ENCODE measurements around the gene GALM.
"Not testable (repeated sequence)": the region's sequence is repeated elsewhere in the genome, so short reads cannot be mapped to it uniquely, and the experiment has no call there.

Gene GALM

DNA sequence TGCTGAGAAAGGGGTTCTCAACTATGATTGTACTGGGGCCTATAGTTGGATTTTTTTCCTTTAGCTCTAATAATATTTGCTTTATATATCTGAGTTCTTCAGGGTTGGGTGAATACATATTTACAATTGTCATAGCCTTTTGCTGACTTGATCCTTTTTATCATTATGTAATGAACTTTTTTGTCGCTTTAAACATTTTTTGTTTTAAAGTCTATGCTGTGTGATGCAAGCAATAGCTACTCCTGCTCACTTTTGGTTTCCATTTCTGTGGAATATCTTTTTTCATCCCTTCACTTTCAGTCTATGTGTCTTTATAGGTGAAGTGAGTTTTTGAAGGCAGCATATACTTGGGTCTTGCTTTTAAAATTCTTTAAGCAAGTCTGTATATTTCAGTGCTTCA is 49.0 kb downstream of the GALM start:
- H3K9me3 Mint-ChIP-seq, H3K27me3 Mint-ChIP-seq, H3K4me3 Mint-ChIP-seq, DNase-seq, H3K27ac Mint-ChIP-seq: not testable (repeated sequence)
- peaks cover 52% of the 10 kb centered on the region for H3K36me3 Mint-ChIP-seq
- peaks cover 26% of the 10 kb centered on the region for H3K4me1 Mint-ChIP-seq
- CTCF ChIA-PET: interaction anchor here (1.7 to 12.3 kb wide), 3 partner anchors 10 to 132 kb away, joined by 4 to 130 read pairs (median 6); no protein-coding TSS in a partner anchor

- no peaks in the 10 kb centered on the region for H3K27me3 Mint-ChIP-seq
- H3K27ac Mint-ChIP-seq: no peak overlapping the region
- H3K9me3 Mint-ChIP-seq: peaks cover 8% of the 10 kb centered on the region
- peaks cover 57% of the 10 kb centered on the region for H3K36me3 Mint-ChIP-seq
- H3K4me1 Mint-ChIP-seq: peaks cover 27% of the 10 kb centered on the region
- DNase-seq: no peak
- H3K4me3 Mint-ChIP-seq: no peak overlapping the region
- CTCF ChIA-PET: interaction anchor here (1.7 to 12.3 kb wide), 2 partner anchors 9 to 133 kb away, joined by 6 to 130 read pairs; no protein-coding TSS in a partner anchor
Measured at GRCh38 chr2:38716185-38716584, 50.3 kb downstream of the GALM start.

GRCh38 chr2:38718601-38719000 is 52.7 kb downstream of the GALM start:
- peaks cover 45% of the 10 kb centered on the region for H3K4me1 Mint-ChIP-seq

DNA sequence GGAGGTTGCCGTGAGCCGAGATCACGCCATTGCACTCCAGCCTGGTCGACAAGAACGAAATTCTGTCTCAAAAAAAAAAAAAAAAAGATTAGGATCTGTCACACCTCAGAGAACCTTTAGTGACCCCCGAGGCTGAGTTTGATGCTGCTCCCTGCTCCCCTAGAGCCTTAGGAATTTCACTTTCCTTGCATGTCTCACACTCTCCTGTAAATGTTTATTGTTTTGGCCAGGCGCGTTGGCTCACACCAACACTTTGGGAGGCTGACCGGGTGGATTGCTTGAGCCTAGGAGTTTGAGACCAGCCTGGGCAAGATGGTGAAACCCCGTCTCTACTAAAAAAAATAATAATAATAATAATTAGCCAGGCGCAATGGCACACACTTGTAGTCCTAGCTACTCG is 53.8 kb downstream of the GALM start:
- peaks cover 5% of the 10 kb centered on the region for H3K9me3 Mint-ChIP-seq
- H3K4me1 Mint-ChIP-seq: peaks cover 42% of the 10 kb centered on the region
- no peaks in the 10 kb centered on the region for H3K27me3 Mint-ChIP-seq
- H3K27ac Mint-ChIP-seq: no peak overlapping the region
- DNase-seq: no peak
- H3K36me3 Mint-ChIP-seq: peaks cover 43% of the 10 kb centered on the region
- H3K4me3 Mint-ChIP-seq: no peak overlapping the region
- CTCF ChIA-PET: interaction anchor here (0.6 to 12.3 kb wide), 3 partner anchors 28 to 258 kb away, joined by 3 to 130 read pairs (median 3); no protein-coding TSS in a partner anchor

More at GRCh38 chr2:38718601-38719000, 52.7 kb downstream of the GALM start:
- no peak for DNase-seq
- Mint-ChIP-seq H3K4me3 (no peak overlapping the region), H3K36me3 (peaks cover 45% of the 10 kb centered on the region), H3K27me3 (no peaks in the 10 kb centered on the region), H3K9me3 (peaks cover 5% of the 10 kb centered on the region), H3K27ac (no peak overlapping the region)
- CTCF ChIA-PET: interaction anchor here (0.7 to 12.3 kb wide), 3 partner anchors 26 to 136 kb away, joined by 3 to 130 read pairs (median 3); no protein-coding TSS in a partner anchor

DNA sequence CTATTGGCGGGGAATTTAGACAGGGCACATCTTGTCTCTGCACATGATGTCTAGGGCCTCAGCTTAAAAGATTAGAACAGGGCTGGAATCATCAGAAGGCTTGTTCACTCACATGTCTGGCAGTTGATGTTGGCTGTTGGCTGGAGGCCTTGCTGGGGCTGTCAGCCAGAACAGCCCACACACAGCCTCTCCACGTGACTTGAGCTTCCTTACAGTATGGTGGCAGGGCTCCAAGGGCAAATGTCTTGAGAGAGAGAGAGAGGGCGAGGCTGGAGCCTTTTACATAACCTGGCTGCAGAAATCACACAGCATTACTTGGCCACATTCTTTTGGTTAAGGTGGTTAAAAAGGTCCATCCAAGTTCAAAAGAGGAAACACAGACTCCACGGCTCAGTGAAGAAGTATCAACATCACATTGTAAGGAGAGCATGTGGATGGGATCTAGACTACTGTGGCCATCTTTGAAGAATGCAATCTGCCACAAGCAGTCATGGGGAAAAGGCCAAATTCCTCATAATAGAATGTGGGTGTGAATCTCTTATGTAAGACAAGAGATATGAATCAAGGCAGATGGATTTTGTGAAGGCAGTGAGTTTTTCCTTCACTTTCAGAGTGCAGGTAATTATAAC is 54.8 kb downstream of the GALM start:
- peaks cover 40% of the 10 kb centered on the region for H3K36me3 Mint-ChIP-seq
- CTCF ChIA-PET: interaction anchor here (9.1 to 12.3 kb wide), 2 partner anchors 117 to 138 kb away, joined by 91 to 130 read pairs; partner anchors contain the start of gene HNRNPLL
- no peak for DNase-seq
- H3K27ac Mint-ChIP-seq: peak overlapping the region; percentile 45
- peaks cover 40% of the 10 kb centered on the region for H3K4me1 Mint-ChIP-seq
- no peak overlapping the region for H3K4me3 Mint-ChIP-seq
- H3K27me3 Mint-ChIP-seq: no peaks in the 10 kb centered on the region
- peaks cover 5% of the 10 kb centered on the region for H3K9me3 Mint-ChIP-seq

DNA sequence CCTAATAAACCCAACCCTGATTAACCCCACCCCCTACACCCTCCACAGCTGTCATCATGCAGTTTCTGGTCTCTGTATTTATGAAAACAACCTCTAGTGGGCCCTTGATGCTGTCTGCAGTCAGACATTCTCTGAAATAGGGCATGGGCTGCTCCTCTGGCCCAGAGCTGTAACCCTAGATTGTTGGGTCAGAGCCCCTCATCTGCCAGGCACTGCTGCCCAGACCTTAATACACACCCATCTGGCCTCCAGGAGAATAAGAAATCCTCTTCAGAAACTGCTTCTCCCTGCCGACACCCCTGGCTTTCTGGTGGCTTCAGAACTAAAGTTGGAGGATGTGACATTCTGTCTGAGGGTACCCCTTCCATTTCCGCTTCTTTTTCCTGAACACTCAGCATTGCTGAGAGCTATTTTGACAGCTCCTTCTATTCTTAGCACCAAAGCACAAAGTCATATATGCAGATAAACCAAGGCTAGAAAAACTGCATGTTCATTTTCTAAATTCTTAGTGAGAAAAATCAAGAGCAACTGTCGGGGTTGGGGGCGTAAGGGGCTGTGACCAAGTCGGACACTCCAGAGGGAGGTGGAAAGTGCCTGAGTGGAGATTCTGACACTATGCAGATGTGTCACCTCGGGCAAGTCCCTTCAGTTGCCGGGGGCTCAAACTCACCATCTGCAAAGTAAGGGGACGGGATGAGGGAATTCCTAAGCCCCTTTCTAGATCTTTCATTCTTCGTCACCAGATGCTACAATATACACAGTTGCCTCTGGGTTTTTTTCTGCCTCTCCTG is 56.6 kb downstream of the GALM start:
- DNase-seq: peak; percentile 21
- Mint-ChIP-seq H3K27me3 (no peaks in the 10 kb centered on the region), H3K36me3 (peaks cover 31% of the 10 kb centered on the region), H3K4me3 (peak overlapping the region; percentile 0), H3K4me1 (peaks cover 43% of the 10 kb centered on the region), H3K9me3 (peaks cover 5% of the 10 kb centered on the region), H3K27ac (peak overlapping the region; percentile 77)
- CTCF ChIA-PET: interaction anchor here (0.8 to 12.3 kb wide), 11 partner anchors 9 to 186 kb away, joined by 3 to 130 read pairs (median 4); partner anchors contain the start of genes GALM and HNRNPLL

GRCh38 chr2:38723173-38723572 is 57.3 kb downstream of the GALM start:
- Mint-ChIP-seq H3K27ac (peak overlapping the region; percentile 53), H3K4me1 (peaks cover 43% of the 10 kb centered on the region), H3K27me3 (no peaks in the 10 kb centered on the region), H3K36me3 (peaks cover 29% of the 10 kb centered on the region), H3K4me3 (no peak overlapping the region), H3K9me3 (peaks cover 5% of the 10 kb centered on the region)
- CTCF ChIA-PET: interaction anchor here (0.8 to 12.3 kb wide), 9 partner anchors 11 to 187 kb away, joined by 3 to 130 read pairs (median 3); partner anchors contain the start of genes GALM and HNRNPLL
- DNase-seq: peak; percentile 10

GRCh38 chr2:38727661-38728060 is 61.7 kb downstream of the GALM start:
- H3K4me3 Mint-ChIP-seq: no peak overlapping the region
- H3K27ac Mint-ChIP-seq: no peak overlapping the region
- DNase-seq: no peak
- peaks cover 20% of the 10 kb centered on the region for H3K4me1 Mint-ChIP-seq
- no peaks in the 10 kb centered on the region for H3K27me3 Mint-ChIP-seq
- H3K9me3 Mint-ChIP-seq: no peaks in the 10 kb centered on the region
- CTCF ChIA-PET: interaction anchor here (1.0 to 9.1 kb wide), 4 partner anchors 44 to 185 kb away, joined by 3 to 91 read pairs (median 14); partner anchors contain the start of gene HNRNPLL
- peaks cover 29% of the 10 kb centered on the region for H3K36me3 Mint-ChIP-seq

DNA sequence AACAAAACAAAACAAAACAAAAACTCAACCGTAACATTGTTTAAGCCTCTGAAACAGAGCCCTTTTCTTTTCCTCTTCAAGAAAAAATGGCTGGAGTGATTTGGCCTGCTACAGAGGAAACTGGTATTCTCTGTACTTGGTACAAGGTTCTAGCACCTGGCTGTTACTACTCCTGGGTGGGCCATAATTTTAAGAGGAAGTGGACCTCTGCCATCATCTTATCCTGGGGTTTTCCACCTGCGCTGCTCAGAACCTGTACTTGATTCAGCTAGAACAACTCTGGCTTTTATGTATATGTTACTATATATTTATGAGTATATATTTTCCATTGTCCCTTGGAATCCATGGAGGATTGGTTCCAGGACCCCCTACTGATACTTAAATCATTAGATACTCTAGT is 62.8 kb downstream of the GALM start:
- peak; percentile 3 for DNase-seq
- Mint-ChIP-seq H3K36me3 (peaks cover 35% of the 10 kb centered on the region), H3K27me3 (no peaks in the 10 kb centered on the region), H3K4me3 (no peak overlapping the region), H3K27ac (peak overlapping the region; percentile 19), H3K9me3 (no peaks in the 10 kb centered on the region), H3K4me1 (peaks cover 11% of the 10 kb centered on the region)
- CTCF ChIA-PET: interaction anchor here (1.0 to 9.1 kb wide), 5 partner anchors 14 to 193 kb away, joined by 3 to 91 read pairs (median 25); partner anchors contain the start of gene HNRNPLL

GRCh38 chr2:38731090-38731489 is 65.2 kb downstream of the GALM start:
- Mint-ChIP-seq H3K27ac (no peak overlapping the region), H3K9me3 (no peaks in the 10 kb centered on the region), H3K4me1 (no peaks in the 10 kb centered on the region), H3K27me3 (no peaks in the 10 kb centered on the region), H3K36me3 (peaks cover 34% of the 10 kb centered on the region), H3K4me3 (no peak overlapping the region)
- peak; percentile 17 for DNase-seq
- CTCF ChIA-PET: interaction anchor here (1.2 to 7.7 kb wide), 5 partner anchors 11 to 198 kb away, joined by 3 to 64 read pairs (median 6); no protein-coding TSS in a partner anchor

GRCh38 chr2:38731684-38732221 is 65.8 kb downstream of the GALM start:
- Mint-ChIP-seq H3K27ac (no peak overlapping the region), H3K27me3 (no peaks in the 10 kb centered on the region), H3K9me3 (no peaks in the 10 kb centered on the region), H3K36me3 (peaks cover 34% of the 10 kb centered on the region), H3K4me1 (no peaks in the 10 kb centered on the region), H3K4me3 (no peak overlapping the region)
- DNase-seq: peak; percentile 5
- CTCF ChIA-PET: interaction anchor here (0.9 to 7.7 kb wide), 8 partner anchors 11 to 199 kb away, joined by 3 to 64 read pairs (median 4); no protein-coding TSS in a partner anchor

- Mint-ChIP-seq H3K9me3 (no peaks in the 10 kb centered on the region), H3K4me1 (no peaks in the 10 kb centered on the region), H3K27me3 (no peaks in the 10 kb centered on the region), H3K36me3 (peaks cover 42% of the 10 kb centered on the region), H3K4me3 (no peak overlapping the region), H3K27ac (no peak overlapping the region)
- CTCF ChIA-PET: interaction anchor here (1.1 to 7.7 kb wide), 8 partner anchors 9 to 224 kb away, joined by 3 to 64 read pairs (median 4); no protein-coding TSS in a partner anchor
- peak; percentile 18 for DNase-seq
Measured at GRCh38 chr2:38733300-38733971, 67.5 kb downstream of the GALM start.

DNA sequence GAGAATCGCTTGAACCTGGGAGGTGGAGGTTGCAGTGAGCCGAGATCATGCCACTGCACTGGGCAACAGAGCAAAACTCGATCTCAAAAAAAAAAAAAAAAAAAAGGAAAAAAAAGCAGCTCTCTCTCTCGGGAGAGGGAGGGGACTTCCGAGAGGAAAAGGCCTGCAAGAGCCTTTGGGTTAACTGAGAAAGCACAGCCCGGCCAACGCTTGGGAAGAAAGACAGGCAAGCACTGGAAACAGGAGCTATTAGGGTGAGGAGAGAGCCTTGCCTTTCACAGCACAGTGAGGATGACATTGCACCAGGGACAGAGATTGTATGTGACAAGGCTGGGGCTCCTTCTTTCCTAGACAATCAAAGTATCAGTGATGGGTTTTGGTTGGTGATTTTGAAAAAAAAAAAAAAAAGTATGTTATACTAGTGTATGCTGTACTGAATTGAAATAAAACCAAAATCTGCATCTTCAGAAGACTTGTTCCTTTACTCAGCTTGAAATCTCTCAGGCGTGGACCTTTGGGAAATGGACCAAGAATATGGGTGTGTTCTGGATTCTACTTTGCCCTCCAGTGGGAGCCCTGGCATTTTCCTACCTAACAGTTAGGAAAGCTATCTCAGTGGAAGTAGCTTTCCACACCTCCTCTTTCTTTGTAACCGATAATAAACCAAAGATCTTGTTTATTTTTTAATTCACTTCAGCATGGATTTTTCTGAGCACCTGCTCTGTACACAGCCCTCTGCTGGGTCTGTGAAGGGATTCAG is 68.6 kb downstream of the GALM start:
- Mint-ChIP-seq H3K27me3 (no peaks in the 10 kb centered on the region), H3K9me3 (no peaks in the 10 kb centered on the region), H3K4me1 (no peaks in the 10 kb centered on the region), H3K27ac (peak overlapping the region; percentile 56), H3K4me3 (no peak overlapping the region), H3K36me3 (peaks cover 43% of the 10 kb centered on the region)
- DNase-seq: peak; percentile 13
- CTCF ChIA-PET: interaction anchor here (1.1 to 7.7 kb wide), 10 partner anchors 8 to 225 kb away, joined by 3 to 64 read pairs (median 4); no protein-coding TSS in a partner anchor

Data from activated naive CD4-positive, alpha-beta T cell treated with anti-CD3 and anti-CD28 coated beads, Interleukin-2, amount 10 ng/mL, durations not matched to agents 7 days and 5 days (primary cell).